GM18498 (cell line): Measurements from ENCODE around the gene NEK8.
"Not testable (repeated sequence)": the region's sequence is repeated elsewhere in the genome, so short reads cannot be mapped to it uniquely, and the experiment has no call there.

Experiments used
- ATAC-seq: cut with Tn5 transposase; IDR thresholded peaks from one replicate; pipeline ENCODE4 v1.9.1; 2021; ENCODE audit warnings: mild to moderate bottlenecking, moderate library complexity; ENCODE audit not compliant: unreplicated experiment

NEK8 gene

DNA sequence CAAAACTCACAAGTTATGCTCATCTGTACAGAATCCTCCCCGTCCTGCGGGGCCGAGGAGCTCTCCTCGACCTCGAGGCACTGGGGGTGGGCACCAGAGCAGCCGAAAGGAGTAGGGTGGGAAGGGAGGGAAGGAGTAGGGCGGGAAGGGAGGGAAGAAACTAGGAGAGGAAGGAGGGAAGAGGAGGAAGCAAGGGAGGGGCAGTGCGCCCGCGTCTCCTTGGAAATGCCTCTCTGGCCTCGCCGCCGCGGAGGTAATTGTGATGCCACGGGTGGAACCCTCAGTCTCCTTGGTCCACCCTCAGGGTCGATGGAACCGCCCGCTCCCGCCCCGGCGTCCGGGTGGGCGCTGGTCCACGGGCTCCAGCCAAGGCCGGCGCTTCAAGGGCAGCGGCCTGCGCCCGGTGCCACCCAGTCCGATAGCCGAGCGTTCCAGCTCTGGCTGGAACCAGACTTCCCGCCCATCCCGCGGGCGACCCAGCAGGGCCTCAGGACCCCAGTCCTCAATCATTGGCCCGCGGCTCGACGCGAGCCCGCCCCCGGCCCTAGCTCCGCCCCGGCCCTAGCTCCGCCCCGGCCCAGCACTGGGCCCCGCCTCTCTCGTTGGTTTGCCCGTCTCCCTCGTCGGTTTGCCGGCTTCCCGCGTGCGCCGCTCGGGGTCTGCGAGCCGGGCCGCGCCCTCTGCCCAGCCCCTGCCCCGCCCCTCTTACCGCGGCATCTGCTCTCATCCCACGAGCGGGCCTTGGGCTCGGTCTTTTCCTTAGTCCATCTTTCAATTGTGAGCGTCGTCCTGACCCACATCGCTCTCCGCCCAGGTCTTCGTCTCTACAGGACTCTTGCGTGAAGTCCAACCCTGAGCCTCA, 17.5 kb upstream of the NEK8 start:
- ATAC-seq, result peak; percentile 89

DNA sequence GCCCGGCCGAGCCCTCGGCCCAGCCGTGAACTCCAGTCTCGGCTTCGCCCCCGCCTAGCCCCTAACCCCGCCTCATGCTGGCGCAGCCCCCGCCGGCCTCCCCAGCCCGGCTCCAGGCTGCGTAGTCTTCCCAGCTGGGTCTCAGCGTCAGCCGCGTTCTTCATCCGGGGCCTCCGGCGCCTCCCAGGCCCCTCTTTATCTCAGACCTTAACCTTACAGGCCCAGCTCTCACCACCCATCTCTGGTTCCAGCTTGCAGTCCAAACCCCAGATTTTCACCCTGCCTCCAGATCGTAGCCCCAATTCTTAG, 16.9 kb upstream of the NEK8 start, which contains the start of gene PROCA1:
PROCA1 (minus strand) TSS at position 166 of the 309 bp plus-strand sequence. CDS start 228 bp downstream, outside the sequence.
- ATAC-seq, result peak; percentile 41

DNA sequence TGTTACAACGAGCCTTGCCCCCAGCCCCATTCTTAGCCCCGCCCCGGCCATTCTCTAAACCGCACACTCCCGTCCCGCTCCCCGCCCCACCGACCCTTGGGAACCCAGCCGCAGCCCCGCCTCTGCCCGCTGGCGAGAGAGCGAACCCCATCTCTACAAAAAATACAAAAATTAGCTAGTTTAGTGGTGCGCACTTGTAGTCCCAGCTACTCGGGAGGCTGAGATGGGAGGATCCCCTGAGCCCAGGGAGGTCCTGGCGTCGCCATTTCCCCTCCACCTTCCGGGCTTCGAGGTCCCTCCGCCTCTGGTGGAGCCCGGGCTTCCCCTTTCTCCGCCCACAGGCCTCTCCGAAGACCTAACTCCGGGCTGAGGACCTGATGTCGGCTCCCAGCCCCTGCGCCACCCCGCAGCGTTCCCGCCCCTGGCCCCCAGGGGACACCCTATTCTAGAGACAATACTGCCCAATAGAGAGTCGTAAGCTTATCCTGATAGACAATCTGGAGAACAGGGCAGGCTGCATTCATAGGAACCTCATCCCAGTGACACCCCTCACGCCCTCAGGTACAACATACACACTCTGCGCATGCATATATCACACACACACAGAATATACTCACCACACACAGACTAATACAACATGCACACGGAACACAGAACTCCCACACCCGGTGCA, 16.4 kb upstream of the NEK8 start:
- no peak for ATAC-seq

DNA sequence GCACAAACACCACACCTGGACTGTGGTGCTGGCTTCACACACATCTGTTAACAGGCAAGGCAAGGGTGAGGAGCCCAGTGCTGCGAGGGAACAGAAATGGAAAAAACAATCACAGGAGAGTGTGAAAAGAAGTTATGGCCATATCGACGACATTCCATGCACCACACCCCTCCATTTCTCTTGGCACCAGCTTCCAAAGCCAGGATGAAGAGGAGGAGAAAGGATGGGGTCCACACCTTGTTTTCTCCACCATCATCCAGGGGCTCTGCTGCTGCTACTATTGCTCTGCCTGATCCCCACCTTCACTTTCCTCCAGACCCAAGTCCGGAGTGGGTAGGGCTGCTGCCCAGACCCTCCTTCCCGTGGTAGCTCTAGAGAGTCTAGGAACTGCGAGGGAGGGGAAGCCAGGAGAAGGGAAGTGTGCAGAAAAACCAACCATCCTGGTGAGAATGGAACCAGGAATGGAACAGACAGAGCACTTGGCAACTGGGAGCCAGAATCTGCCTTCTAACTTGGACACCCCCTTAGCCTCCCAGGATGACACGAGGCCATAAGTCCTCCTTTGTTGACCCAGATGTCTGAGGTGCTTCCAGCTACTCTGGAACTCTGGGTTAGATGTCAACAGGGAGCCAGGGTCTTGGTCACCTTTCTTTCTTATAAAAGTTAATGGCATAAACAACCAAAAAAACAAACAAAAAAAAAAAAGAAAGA, 15.7 kb upstream of the NEK8 start:
- ATAC-seq, result no peak

DNA sequence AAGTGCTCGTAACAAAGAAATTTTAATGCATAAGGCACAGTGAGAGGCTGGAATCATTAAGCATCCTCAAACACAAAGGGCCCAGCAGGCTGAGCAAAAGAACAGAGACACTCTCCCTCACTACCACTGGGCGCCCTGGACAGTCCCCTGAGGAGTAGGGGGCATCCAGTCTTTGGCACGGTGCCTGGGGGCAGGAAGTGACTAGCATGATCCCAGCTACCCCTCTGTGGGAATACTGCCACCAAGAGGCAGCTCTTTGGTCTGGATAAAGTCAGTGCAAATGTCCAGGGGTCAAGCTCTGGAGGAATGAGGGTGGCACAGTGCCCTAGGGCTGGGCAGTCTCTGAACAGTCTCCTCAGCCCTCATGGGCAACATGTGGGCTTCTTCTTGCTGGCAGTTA, 14.3 kb upstream of the NEK8 start:
- ATAC-seq, result no peak

DNA sequence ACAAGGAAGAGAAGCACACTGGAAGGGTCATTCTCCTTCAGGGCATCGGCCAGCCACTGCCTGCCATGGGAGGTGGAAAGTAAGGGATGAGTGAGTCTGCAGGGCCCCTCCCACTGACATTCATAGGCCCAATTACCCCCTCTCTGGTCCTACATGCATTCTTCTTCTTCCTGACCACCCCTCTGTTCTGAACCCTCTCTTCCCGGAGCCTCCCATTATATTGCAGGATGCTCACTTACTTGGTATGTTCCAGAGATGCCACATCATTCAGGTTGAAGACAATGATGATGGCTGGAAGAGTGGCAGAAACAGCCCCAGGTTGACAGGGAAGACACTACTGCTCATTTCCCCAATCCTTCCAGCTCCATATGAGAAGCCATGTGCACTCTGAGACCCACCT, 13.4 kb upstream of the NEK8 start:
- no peak for ATAC-seq

DNA sequence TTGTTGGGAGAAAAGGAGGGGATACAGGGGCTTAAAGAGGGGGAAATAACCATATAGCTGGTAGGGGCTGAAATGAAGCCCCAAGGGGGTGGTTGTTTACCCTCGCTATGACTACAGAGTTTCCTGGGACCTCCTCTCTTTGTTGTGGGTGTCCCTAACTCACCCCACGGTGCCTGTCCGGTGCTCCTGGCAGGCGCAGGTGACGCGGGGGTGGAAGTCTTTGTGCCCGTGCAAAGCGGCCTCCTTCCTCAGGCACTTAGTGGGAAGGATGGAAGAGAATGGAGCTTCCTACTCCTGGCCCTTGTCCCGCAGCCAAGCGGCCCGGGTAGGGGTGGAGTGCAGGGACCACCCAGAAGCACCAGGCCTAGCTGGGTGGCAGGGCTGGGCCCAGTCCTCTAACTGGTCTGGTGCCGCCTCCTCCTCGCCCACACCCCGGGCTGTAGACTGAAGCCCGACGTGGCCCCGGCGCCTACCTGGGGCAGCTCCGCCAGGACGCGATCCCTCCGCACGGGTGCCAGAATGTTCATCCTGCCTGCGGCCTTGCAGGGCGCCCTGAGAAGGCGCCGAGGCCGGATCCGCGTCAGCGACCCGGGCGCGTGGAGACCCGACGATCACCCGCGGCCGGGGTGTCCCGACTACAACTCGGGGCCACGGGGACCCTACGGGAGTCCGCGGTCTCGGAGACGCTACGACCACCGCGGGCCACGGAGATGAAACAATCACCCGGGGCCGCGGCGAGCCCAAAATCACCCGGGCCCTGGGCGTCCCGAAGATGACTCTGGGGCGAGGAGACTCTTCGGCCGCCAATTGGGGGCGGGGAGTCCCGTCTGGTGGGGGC, 11.6 kb upstream of the NEK8 start:
- ATAC-seq, result no peak

DNA sequence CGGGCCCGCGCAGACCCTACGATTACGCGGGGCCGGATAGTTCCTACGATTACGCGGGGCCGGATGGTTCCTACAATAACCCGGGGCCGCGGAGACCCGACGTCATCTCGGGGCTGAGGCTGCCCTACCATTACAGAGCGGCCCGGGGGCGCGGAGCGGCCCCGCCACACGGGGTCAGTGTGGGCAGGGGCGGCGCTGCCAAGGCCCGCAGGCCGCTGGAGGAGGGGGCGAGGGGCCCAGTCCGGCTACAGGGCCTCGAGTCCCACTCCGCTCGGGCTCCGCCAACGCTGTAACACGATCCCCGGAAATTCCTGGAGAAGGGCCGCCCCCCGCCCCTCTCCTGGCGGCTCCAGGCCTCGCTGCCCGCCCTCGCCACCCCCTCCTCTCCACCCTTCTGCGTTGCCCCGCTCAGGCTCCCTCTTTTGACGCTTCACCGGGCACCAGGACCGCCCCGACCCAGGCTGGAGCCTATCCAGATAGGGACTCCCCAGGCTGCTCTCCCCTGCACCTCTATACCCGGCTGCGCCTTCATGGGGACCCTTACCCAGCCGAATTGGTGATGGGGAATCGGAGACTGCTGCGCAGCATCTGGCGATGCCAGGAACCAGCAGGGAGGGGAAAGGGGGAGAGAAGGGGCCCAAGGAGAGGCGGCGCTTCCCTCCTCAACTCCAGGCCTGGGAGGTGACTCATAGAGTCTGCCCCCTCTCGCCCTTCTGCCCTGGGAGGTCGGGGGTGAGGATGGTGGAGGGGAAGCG, 10.8 kb upstream of the NEK8 start, which contains the start of gene RAB34:
RAB34 (minus strand) TSS at position 291 of the 755 bp plus-strand sequence. CDS start 602 bp downstream, outside the sequence.
- no peak for ATAC-seq

DNA sequence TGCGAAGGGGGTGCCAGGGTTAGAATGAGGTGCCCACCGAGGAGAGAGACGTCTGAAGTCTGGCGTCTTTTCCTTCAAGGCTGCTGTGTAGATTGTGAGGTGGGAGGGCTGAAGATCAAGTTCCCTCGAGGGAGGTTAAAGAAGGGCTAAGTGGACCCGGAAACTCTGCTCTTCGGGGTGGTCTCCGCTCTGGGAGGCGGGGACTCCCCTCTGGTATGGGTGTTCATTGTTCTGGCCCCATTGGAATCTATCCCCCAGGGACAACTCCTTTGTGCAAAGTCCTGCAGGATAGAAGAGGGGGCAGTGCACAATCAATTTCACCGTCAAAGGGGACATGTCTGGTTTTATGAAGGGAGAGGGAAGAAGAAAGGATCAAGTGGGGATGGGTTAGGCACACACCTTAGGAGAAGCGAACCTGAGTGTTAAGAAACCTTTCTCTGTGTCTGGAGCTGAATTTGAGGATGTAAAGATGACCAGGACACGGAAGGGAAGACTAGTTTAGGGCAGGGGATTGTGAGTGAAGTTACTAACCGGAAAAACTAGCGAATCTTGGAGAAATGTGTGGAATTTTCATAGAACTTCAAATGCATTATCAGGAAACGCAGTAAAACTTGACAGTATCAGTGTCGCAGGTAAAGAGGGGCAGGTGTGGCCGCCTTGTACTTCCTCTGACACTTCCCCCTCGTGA, 10.1 kb upstream of the NEK8 start:
- ATAC-seq, result no peak

DNA sequence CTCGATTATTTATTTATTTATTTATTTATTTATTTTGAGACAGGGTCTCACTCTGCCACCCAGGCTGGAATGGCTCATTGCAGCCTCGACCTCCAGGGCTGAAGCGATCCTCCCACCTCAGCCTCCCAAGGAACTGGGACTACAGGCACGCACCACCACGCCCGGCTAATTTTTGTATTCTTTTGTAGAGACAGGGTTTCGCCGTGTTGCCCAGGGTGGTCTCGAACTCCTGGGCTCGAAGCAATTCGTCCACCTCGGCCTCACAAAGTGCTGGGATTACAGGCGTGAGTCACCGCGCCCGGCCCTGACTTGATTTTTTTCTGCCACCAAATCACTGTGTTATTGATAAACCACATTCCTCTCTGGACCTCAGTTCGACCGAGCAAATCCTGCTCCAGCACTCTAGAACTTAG, 9.6 kb upstream of the NEK8 start:
- ATAC-seq, result no peak

DNA sequence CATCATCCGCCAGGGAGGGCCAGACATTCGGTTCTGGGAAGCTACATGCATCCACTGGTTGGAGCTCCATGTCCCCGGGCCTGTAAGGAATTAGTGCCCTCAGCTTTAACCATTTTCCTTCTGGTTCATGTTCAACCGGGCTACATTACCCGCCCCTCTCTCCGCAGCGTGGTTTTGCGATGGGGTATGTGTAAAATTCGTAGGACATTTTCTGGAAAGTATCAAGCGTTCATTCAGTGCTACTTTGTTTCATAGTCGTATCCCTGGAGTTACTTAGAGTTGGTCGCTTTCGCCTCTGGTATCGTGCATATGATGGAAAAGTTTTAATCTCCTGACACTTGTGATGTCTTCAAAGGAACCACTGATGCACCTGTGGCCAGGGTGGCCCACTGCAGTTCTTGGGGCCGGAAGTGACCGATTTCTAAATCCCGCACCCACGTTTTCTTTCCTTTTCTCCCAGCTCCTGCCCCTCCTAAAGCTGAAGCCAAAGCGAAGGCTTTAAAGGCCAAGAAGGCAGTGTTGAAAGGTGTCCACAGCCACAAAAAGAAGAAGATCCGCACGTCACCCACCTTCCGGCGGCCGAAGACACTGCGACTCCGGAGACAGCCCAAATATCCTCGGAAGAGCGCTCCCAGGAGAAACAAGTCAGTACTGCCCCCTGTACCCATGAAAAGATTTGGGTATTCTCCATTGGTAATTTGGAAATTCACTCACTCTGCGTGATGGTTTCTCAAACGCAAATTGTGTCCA, 8.2 kb upstream of the NEK8 start:
- no peak for ATAC-seq

DNA sequence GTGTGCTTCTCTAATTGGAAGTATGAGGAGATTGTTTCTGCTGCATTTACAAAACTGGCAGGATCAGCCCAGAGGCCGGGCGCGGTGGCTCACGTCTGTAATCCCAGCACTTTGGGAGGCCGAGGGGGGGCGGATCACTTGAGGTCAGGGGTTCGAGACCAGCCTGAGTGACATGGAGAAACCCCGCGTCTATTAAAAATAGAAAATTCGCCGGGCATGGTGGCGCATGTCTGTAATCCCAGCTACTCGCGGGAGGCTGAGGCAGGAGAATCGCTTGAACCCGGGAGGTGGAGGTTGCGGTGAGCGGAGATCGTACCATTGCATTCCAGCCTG, 7.6 kb upstream of the NEK8 start:
- not testable (repeated sequence) for ATAC-seq

DNA sequence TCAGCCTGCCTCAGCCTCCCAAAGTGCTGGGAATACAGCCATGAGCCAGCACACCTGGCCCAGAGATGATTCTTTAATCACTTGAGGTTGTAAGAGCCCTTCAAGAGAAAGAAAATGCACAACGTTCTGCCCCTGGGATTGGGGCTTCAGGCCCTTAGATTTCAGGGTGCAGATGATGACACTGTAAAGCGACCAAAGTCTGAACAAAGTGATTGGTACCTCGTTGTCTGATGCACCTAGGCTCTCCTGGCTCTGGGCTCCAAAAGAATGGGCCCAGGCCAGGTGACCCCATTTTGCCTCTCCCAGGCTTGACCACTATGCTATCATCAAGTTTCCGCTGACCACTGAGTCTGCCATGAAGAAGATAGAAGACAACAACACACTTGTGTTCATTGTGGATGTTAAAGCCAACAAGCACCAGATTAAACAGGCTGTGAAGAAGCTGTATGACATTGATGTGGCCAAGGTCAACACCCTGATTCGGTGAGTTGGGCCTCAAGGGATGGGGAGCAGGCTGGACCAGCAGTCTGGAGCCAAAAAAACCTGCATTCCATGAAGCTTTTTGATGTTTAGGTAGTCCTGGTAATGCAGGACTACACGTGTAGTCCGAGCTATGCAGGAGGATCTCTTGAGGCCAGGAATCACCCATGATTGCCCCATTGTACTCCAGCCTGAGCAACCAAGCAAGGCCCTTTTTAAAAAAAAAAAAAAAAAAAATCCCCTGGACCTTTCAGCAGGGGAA, 6.0 kb upstream of the NEK8 start:
- no peak for ATAC-seq

DNA sequence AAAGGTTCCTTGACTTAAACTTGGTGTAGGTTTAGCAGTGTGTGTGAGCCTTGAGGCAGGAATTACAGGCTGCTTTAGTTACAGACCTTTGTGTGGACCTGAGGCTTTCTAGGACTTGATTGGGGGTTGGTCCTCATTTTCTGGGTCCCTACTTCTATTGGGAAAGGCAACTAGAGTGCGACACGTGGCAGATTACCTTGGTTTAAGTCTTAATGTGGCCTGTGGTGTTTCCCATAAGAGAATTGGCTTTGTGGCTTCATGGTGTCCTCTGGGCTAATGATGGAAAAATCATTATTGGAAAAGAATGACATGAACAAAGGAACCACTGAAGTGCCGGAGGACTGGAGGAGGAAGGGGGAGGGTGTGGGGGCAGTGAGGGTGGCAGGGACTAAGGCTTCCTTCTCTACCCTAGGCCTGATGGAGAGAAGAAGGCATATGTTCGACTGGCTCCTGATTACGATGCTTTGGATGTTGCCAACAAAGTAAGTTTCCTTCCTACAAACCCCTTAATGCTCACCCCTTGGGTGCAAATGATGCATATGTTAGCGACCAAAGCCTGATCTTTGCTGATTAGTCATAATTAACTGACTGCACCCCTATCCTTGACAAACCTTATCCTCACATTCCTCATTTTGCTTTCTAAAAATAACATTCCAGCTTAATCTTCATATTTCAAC, 5.3 kb upstream of the NEK8 start:
- no peak for ATAC-seq

DNA sequence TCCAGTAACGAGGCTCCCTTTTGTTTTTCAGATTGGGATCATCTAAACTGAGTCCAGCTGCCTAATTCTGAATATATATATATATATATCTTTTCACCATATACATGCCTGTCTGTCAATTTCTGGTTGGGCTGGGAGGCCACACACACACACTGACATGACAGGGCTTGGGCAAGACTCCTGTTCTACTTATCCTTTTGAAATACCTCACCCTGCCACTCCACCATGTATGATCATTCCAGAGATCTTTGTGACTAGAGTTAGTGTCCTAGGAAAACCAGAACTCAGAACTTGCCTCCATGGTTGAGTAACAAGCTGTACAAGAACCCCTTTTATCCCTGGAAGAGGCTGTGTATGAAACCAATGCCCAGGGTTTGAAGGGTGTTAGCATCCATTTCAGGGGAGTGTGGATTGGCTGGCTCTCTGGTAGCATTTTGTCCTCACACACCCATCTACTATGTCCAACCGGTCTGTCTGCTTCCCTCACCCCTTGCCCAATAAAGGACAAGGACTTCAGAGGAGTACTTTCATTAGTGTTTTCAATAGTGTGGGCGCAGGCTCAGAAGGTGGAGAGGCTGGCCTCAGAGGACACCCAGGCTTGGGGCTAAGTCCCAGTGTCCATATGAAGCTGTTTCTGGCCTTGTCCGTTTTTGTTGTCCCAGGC, 4.6 kb upstream of the NEK8 start:
- not testable (repeated sequence) for ATAC-seq

DNA sequence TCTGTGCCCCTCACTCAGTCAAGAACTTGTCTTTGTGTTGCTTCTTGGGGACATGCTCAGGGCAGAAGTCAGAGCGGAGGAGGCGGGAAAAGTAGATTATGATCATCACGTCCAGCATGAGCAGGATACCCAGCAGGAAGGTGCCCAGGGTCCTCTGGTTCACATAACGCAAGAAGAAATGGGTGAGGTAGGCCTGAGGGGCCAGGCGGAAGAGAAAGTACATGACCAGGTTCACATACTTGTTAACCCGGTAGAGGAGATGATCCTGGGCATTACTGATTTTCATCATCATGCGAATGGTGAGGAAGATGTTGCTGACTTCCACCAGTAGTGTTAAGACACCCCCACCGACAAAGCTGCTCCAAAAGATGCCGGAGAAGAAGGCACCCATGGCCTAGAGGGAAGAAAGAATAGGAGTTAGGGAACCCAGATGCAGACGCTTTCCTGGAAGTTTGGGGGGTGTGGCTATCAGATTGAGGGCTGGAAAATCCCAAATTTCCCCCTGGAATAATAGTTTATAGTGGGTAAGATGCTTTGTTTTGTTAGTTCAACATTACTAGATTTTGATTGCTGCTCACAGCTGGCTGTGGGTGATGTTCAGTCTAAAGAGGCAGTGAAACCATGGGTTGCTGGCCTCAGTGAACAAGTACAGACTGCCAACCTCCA, 4.0 kb upstream of the NEK8 start:
- no peak for ATAC-seq
